HG02678 (cell line): ENCODE results near the gene NDUFB5.
A peak's percentile ranks its signal among the peaks of the same experiment; 100 is the strongest.
"Not testable (repeated sequence)": the region's sequence is repeated elsewhere in the genome, so short reads cannot be mapped to it uniquely, and the experiment has no call there.

Source experiments
- ATAC-seq: cut with Tn5 transposase; IDR thresholded peaks from one replicate; pipeline ENCODE4 v1.9.1; 2021; ENCODE audit warnings: mild to moderate bottlenecking, moderate library complexity; ENCODE audit not compliant: unreplicated experiment

Gene NDUFB5

GRCh38 chr3:179630753-179631451, 26.3 kb downstream of the NDUFB5 start:
- ATAC-seq = no peak

DNA sequence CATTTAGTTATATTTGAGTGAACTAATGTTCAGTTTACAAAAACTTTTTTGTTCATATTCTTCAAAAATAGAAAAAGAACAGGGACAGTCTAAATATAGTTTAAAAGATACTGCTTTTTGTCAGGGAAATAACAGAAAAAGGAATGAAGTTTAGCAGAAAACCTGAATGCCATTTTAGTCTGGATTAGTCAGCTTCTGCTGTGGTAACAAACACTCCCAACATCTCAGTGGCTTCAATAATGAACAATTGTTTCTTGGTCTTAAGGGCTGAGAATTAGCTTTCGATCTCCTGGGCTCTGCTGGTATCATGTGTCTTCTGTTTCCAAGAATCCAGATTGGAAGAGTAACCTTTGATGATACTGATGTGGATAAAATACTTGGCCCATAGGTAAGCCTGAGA, 35.9 kb downstream of the NDUFB5 start:
- ATAC-seq = no peak

DNA sequence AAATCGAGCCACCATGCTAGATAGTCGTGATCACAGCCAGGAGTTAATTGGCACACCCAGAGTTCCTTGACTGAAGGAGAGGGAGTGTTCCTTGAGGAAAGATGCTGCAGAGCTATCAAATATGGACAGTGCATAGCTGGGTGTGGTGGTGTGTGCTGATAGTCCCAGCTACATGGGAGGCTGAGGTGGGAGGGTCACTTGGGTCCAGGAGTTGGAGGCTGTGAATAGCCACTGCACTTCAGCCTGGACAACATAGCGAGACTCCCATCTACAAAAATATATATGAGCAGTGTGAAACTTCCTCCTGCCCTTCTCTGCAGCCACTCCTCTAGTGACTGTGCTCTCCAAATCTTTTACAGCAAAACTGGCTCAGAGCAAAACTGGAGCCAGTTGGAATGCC, 38.3 kb downstream of the NDUFB5 start:
- ATAC-seq = no peak

DNA sequence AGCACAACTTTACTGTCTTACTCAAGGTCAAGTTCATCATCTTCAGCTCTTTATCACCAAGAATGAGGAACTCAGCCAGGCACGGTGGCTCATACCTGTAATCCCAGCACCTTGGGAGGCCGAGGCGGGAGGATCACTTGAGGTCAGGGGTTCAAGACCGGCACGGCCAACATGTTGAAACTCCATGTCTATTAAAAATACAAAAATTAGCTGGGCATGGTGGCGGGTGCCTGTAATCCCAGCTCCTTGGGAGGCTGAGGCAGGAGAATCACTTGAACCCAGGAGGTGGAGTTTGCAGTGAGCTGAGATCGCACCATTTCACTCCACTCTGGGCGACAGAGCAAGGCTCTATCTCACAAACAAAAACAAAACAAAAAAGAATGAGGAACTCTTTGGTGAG, 39.2 kb downstream of the NDUFB5 start:
- ATAC-seq = not testable (repeated sequence)

- no peak for ATAC-seq
Observed at GRCh38 chr3:179646177-179646576, 41.6 kb downstream of the NDUFB5 start.

GRCh38 chr3:179651687-179652446, 47.3 kb downstream of the NDUFB5 start:
- no peak for ATAC-seq

GRCh38 chr3:179652447-179653095, 48.0 kb downstream of the NDUFB5 start, which contains the start of gene USP13:
Gene USP13 (plus strand): TSS chr3:179653040. CDS start chr3:179653226, 186 bp downstream.
- peak; percentile 66 for ATAC-seq

- ATAC-seq = peak; percentile 62
Observed at GRCh38 chr3:179653096-179653797, 48.7 kb downstream of the NDUFB5 start.

GRCh38 chr3:179655236-179655635, 50.6 kb downstream of the NDUFB5 start:
- no peak for ATAC-seq

- ATAC-seq = no peak
Observed at GRCh38 chr3:179658606-179659005, 54.0 kb downstream of the NDUFB5 start.

GRCh38 chr3:179660872-179661271, 56.3 kb downstream of the NDUFB5 start:
- ATAC-seq = no peak

GRCh38 chr3:179661777-179662176, 57.2 kb downstream of the NDUFB5 start:
- ATAC-seq = no peak

GRCh38 chr3:179663093-179663492, 58.5 kb downstream of the NDUFB5 start:
- no peak for ATAC-seq

DNA sequence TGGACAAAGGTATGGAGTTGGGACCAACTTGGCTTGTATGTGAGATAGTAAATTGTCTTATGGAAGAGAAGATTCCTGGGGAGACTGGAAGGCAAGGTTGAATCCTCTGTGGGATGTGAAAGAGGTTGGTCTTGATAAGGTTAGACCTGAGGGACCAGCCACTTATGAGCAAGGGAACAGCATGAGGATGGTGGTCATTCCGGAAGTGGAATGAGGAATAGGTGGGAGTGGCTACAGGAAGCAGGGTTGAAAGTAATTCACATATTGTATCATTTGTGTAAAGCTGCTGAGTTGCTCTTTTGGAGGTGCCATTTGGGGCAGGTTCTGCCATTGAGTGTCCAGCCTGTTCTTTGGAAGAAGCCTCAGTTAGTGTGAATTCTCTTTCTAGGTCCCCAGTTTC, 61.4 kb downstream of the NDUFB5 start:
- ATAC-seq = no peak

- ATAC-seq = no peak
Observed at GRCh38 chr3:179666436-179667035, 61.9 kb downstream of the NDUFB5 start.

DNA sequence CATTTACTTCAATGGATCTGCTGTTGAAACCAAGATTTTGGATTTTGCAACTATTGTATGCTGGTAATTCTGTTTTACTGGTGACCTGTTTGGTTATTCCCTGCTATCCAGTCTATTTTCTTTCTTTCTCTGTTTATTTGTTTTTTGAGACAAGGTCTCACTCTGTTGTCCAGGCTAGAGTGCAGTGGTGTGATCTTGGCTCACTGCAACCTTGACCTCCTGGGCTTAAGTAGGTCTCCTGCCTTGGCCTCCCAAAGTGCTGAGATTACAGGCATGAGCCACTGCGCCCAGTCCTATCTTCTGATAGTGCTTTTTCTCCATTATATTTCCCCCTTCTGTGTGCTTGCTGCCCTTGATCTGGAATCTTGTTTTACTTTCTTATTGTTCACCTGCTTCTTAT, 63.8 kb downstream of the NDUFB5 start:
- no peak for ATAC-seq

DNA sequence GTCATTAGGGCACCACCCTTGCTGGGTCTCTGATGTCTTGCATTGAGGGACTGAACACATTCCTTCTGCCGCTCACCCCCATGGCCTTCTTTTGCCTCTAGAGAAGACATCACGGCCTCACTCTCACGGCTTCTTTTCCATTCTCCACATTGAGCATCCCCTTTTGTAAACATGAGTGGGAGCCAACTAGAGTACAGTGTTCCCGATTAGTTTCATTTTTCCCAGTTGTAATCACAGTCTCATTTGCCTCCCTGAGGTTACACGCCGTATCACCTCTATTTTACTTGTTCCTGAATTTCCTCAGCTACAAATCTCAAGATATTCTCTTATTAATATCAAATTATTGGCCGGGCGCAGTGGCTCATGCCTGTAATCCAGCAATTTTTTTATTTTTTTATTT, 65.7 kb downstream of the NDUFB5 start:
- ATAC-seq = no peak

- ATAC-seq = no peak
Observed at GRCh38 chr3:179671309-179671708, 66.7 kb downstream of the NDUFB5 start.

GRCh38 chr3:179671747-179672242, 67.2 kb downstream of the NDUFB5 start:
- no peak for ATAC-seq

DNA sequence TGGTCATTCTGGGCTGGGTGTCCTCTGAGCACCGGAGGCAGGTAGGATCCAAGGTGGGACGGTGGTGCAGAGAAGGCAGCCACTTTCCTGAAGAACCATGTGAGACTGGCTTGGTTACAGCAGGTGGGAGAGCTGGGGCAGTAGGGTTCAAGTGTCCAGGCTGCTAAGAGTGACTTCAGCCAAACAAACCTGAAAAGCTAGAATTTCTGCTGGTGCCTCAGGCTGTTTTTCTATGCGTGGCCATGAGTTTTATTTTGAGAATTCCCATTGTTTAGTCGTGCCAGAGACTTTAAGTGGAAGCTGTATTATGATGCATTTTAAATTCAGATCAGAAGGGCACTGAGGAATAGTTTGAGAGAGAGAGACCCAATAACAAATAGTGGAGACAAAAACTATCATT, 68.3 kb downstream of the NDUFB5 start:
- ATAC-seq = no peak

DNA sequence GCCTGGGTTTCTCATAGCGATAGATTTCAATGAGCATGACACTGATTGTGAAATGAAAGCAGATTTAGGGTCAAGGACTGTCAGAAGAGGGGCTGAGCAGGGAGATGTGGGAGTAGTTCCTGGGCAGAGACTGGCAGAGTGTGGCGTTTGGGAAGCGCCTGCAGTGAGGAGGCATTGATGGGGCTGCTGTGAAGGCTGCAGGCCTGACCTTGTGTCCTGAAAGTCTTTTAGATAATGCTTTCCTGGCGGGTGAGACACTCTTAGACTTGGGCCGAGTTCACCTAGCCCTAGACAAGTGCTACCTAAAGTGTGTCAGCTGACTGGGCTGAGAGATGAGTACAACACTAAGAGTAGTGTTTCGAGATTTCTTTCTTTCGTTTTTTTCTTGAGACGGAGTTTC, 68.9 kb downstream of the NDUFB5 start:
- no peak for ATAC-seq
